KG1 (cell line): ENCODE results near the gene HK3.

ENCODE experiments used
- DNase-seq: peaks from one replicate; lab custom pipeline; 2025; lab: John Stamatoyannopoulos, UW

HK3 gene

GRCh38 chr5:176850371-176851245 lies 48.5 kb downstream of the HK3 start:
- no peak for DNase-seq

GRCh38 chr5:176849611-176850227 lies 49.4 kb downstream of the HK3 start:
- DNase-seq = no peak

- DNase-seq = no peak
These were observed 50.5 kb downstream of the HK3 start for GRCh38 chr5:176848651-176849050.

- DNase-seq = no peak
These were observed 51.3 kb downstream of the HK3 start for GRCh38 chr5:176847726-176848290.

- no peak for DNase-seq
These were observed 52.0 kb downstream of the HK3 start for GRCh38 chr5:176847148-176847547.

- DNase-seq = no peak
These were observed 52.6 kb downstream of the HK3 start for GRCh38 chr5:176846335-176847140.

GRCh38 chr5:176845392-176845713 lies 53.8 kb downstream of the HK3 start:
- no peak for DNase-seq

GRCh38 chr5:176844706-176845391 lies 54.3 kb downstream of the HK3 start:
- no peak for DNase-seq

GRCh38 chr5:176844281-176844680 lies 54.9 kb downstream of the HK3 start:
- no peak for DNase-seq

- no peak for DNase-seq
These were observed 55.5 kb downstream of the HK3 start for GRCh38 chr5:176843673-176844072.

GRCh38 chr5:176837707-176838115 lies 61.4 kb downstream of the HK3 start:
- DNase-seq = peak; percentile 31

- no peak for DNase-seq
These were observed 62.1 kb downstream of the HK3 start for GRCh38 chr5:176836811-176837706.

GRCh38 chr5:176835918-176836317 lies 63.2 kb downstream of the HK3 start:
- no peak for DNase-seq

GRCh38 chr5:176833286-176833685 lies 65.9 kb downstream of the HK3 start:
- DNase-seq = no peak

- no peak for DNase-seq
These were observed 67.0 kb downstream of the HK3 start for GRCh38 chr5:176832162-176832561.

GRCh38 chr5:176831425-176831824 lies 67.7 kb downstream of the HK3 start:
- no peak for DNase-seq

- no peak for DNase-seq
These were observed 68.1 kb downstream of the HK3 start for GRCh38 chr5:176830995-176831423.
